ENCODE results near the gene ROR2. TPM values are rescaled to one million over a fixed set of nuclear protein-coding genes. Genes with fewer than 3 reads are reported as not detected.

Gene ROR2
- total RNA-seq, 1 experiment from 2014 or later = 2.7 TPM

GRCh38 chr9:91847581-91848091 lies 102.4 kb downstream of the ROR2 start:
- no peaks in the 10 kb centered on the region; a peak in 1 of 7 replicates for H3K36me3 Mint-ChIP-seq (ENCODE audit: insufficient read depth in 1 of 3, low read depth in 3 of 3)
- DNase-seq = no peak
- H3K79me1 ChIP-seq (ENCODE audit: insufficient read depth, low read depth, low read length, poor library complexity, severe bottlenecking) = no peaks in the 10 kb centered on the region
- H3K4me1 Mint-ChIP-seq = peaks cover 16 to 29% of the 10 kb centered on the region in 2 experiments
- no peak overlapping the region for H3K4me2 ChIP-seq (ENCODE audit: insufficient read depth, insufficient read length, low read length)
- no peak overlapping the region for H4K8ac ChIP-seq (replicated peaks; ENCODE audit: insufficient read length, low read depth, low read length)
- no peaks in the 10 kb centered on the region for H3K27me3 ChIP-seq (ENCODE audit: insufficient read depth, low read length)
- no peaks in the 10 kb centered on the region for H3K27me3 Mint-ChIP-seq (ENCODE audit: low read depth)
- H3T11ph ChIP-seq (ENCODE audit: low read length) = no peak overlapping the region
- no peak overlapping the region for H2AFZ ChIP-seq (ENCODE audit: low read length)
- no peak overlapping the region for H4K91ac ChIP-seq (ENCODE audit: insufficient read length, low read depth, low read length)
- no peak overlapping the region for H2BK20ac ChIP-seq (ENCODE audit: low read depth, low read length, poor library complexity, severe bottlenecking)
- no peak for TF ChIP-seq CTCF (conservative IDR thresholded peaks at IDR 0.05)
- H3K4me1 ChIP-seq (ENCODE audit: insufficient read depth, low read length) = no peaks in the 10 kb centered on the region
- H2BK12ac ChIP-seq (ENCODE audit: insufficient read length, low read depth, low read length) = no peak overlapping the region
- no peak overlapping the region for H2BK120ac ChIP-seq (ENCODE audit: low read depth, low read length, poor library complexity, severe bottlenecking)
- H2BK15ac ChIP-seq (ENCODE audit: low read depth, low read length) = no peak overlapping the region
- no peak overlapping the region for H2AK5ac ChIP-seq (ENCODE audit: insufficient read length, low read length)
- H3K4me3 Mint-ChIP-seq = no peak overlapping the region
- H2BK5ac ChIP-seq (ENCODE audit: insufficient read length, low read length) = no peak overlapping the region
- H3K56ac ChIP-seq (ENCODE audit: insufficient read length, low read depth, low read length) = no peak overlapping the region
- H3K4ac ChIP-seq (ENCODE audit: low read depth, low read length) = no peak overlapping the region
- H3K79me2 ChIP-seq (ENCODE audit: insufficient read depth, low read length) = no peaks in the 10 kb centered on the region
- H3K23me2 ChIP-seq (ENCODE audit: insufficient read length, low read depth, low read length, poor library complexity, severe bottlenecking) = no peaks in the 10 kb centered on the region
- WGBS (ENCODE audit: extremely low coverage, insufficient read length, low lambda C conversion rate) = no CpG with 5 or more reads among the region's 13 CpGs
- H3K9ac ChIP-seq (ENCODE audit: extremely low read depth, insufficient read length, low read length) = no peak overlapping the region
- H3K23ac ChIP-seq (ENCODE audit: insufficient read length, low read depth, low read length) = no peak overlapping the region
- no peak overlapping the region for H3K27ac ChIP-seq (ENCODE audit: insufficient read length, low read depth, low read length)
- peak overlapping the region; percentile 8; the same call in 1 of the 2 replicates for H3K14ac ChIP-seq (ENCODE audit: insufficient read depth, low read length)
- H4K20me1 ChIP-seq (ENCODE audit: control insufficient read depth, insufficient read depth, insufficient read length) = no peaks in the 10 kb centered on the region
- no peak overlapping the region for H3K18ac ChIP-seq (ENCODE audit: insufficient read length, low read depth, low read length)
- peak overlapping the region in 1 of 3 experiments; percentile 84; a peak in 1 of 7 replicates for H3K27ac Mint-ChIP-seq
- no peaks in the 10 kb centered on the region for H3K9me3 ChIP-seq (ENCODE audit: control insufficient read depth, low read depth, low read length)
- no peaks in the 10 kb centered on the region for H3K9me3 Mint-ChIP-seq
- no peak overlapping the region for H4K5ac ChIP-seq (ENCODE audit: insufficient read length, low read depth, low read length)
